SIG-M5 treated with dmso at 0.1 percent for 504 hours (cell line): ENCODE data around the gene RPL22L1.
"Not testable (repeated sequence)": the region's sequence is repeated elsewhere in the genome, so short reads cannot be mapped to it uniquely, and the experiment has no call there.

ENCODE experiments used
- DNase-seq: peaks from one replicate; lab custom pipeline; 2025; ENCODE audit not compliant: unreplicated experiment; lab: John Stamatoyannopoulos, UW

Gene RPL22L1

DNA sequence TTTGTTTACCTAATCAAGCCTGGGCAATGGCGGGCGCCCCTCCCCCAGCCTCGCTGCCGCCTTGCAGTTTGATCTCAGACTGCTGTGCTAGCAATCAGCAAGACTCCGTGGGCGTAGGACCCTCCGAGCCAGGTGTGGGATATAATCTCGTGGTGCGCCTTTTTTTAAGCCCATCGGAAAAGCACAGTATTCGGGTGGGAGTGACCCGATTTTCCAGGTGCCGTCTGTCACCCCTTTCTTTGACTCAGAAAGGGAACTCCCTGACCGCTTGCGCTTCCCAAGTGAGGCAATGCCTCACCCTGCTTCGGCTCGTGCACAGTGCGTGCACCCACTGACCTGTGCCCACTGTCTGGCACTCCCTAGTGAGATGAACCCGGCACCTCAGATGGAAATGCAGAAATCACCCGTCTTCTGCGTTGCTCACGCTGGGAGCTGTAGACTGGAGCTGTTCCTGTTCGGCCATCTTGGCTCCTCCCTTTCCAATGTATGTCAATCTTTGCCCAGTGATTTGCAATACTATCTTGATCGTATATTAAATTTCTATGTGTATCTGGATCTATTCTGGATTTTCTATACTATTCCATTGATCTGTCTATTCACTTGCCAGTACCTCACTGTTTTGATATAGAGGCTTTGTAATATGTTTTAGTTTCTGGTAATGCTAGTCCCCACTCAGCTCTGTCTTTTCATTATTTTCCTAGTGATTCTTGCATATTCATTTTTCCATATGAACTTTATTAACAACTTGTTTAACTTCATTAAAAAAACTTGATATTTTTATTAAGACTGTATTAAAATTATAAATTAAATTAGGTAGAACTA, 14.3 kb upstream of the RPL22L1 start:
- not testable (repeated sequence) for DNase-seq

DNA sequence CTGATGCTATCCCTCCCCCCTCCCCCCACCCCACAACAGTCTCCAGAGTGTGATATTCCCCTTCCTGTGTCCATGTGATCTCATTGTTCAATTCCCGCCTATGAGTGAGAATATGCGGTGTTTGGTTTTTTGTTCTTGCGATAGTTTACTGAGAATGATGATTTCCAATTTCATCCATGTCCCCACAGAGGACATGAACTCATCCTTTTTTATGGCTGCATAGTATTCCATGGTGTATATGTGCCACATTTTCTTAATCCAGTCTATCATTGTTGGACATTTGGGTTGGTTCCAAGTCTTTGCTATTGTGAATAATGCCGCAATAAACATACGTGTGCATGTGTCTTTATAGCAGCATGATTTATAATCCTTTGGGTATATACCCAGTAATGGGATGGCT, 8.7 kb upstream of the RPL22L1 start:
- DNase-seq, result not testable (repeated sequence)

DNA sequence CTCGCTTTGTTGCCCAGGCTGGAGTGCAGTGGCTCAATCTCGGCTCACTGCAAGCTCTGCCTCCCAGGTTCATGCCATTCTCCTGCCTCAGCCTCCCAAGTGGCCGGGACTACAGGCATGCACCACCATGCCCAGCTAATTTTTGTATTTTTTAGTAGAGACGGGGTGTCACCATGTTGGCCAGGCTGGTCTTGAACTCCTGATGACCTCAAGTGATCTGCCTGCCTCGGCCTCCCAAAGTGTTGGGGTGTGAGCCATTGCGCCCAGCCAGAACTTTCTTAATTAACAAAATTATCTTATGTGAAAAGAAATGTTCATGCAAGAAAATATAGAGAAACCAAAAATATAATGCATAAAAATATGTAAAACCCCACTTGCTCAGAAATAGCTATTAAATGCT, 7.3 kb upstream of the RPL22L1 start:
- not testable (repeated sequence) for DNase-seq

DNA sequence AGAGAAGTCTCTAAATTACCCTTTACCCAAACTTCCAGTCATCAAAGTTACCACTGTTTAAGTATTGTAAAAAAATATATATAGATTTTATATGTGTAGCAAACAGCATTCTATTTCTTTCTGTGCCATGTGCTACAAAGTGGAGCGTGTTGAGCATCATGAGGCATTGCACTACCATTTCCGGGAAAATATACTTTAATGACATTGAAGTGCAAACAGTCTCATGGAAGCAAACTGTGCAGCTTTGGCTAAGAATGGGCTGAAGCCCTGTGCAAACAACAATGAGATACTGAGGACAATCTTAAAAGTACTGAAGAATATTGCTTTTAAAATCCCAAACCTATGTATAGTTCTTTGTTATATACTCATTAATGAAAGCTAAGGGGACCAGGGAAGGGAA, 6.5 kb upstream of the RPL22L1 start:
- no peak for DNase-seq

DNA sequence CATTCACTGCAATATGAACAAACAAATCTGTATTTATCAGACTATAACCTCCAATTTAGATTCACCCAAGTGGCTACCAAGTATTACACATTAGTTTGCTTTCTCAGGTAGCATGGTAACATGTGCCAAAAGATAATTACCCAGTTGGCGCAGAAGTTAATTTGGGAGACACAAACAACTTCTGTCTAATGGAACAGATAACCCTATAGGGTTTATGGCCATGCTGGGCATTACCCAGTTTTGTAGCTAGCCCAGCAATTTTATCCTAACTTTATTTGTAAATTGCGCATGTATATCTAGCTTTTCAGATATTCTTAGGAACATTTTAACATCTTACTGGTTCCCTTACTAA, 780 bp downstream of the RPL22L1 start:
- no peak for DNase-seq

DNA sequence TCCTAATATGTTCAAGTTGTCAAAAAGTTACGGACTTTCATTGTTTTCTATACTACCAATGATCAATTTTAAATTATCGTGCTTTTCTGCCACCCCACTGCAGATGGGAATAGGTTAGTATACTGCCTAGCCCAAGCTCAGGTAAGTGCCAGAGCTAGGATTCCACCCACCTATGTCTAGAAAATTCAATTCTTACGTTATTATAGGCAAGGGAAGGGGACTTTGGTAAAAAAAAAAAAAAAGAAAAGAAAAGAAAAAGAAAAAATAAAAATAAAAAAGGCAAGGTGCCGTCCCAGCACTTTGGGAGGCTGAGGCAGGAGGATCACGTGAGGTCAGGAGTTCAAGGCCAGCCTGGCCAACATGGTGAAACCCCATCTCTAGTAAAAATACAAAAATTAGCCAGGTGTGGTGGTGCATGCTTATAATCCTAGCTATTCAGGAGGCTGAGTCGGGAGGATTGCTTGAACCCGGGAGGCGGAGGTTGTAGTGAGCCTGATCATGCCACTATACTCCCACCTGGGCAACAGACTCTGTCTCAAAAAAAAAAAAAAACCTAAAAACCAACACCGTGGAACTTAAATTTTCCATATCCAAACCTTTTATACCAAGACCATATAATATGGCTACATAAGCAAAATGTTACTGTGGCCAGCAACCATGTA, 1.3 kb downstream of the RPL22L1 start:
- no peak for DNase-seq

DNA sequence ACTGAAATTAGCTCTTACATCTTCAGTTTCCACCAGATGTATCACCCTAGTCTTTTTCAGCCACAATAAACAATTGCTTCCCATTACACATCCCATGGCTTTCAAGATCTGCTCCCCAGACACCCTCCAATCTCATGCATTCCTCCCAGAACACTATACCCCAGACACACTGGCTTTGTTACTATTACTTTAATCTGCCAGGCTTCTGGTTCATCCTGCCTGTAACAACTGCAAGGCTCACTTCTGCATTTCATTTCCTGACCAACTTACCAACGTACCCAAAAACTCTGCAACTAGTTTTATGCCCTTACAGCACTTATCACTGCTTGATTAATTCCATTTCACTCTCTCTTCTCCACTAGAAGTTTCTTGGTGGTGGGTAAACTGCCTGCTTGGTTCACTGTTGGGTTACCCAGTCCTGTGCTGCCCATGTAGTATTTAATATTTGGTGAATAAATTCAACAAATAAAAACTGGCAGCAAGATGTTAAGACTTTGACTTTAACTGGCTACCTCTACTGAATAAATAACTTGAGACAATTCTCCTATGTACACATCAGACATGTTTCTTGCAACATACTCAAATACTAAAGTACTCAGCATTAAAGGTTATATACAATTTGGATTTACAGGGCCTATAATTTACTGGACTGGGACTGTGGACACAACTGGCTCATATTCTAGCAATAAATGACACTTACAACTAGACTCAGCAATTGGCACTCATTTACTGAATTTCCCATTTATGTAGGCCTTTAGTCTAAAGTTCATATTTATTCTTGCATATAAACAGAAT, 2.7 kb downstream of the RPL22L1 start:
- no peak for DNase-seq

DNA sequence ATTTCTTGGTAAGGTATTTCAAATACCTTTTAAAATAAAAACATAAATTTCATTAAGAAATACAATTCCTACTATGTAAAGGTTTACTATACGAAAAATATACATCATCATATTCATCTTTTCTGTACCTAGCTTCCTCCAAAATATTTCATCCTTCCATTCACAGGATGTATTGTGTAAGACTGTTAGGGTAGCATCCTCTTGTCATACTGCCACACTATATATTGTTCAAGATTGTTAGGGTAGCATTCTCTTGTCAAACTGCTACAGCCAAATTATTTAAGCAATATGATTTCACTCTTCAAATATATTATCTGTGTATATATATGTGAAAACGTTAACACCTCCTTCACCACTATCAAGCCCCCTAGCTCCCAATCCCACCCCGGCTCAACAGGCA, 3.5 kb downstream of the RPL22L1 start:
- no peak for DNase-seq

DNA sequence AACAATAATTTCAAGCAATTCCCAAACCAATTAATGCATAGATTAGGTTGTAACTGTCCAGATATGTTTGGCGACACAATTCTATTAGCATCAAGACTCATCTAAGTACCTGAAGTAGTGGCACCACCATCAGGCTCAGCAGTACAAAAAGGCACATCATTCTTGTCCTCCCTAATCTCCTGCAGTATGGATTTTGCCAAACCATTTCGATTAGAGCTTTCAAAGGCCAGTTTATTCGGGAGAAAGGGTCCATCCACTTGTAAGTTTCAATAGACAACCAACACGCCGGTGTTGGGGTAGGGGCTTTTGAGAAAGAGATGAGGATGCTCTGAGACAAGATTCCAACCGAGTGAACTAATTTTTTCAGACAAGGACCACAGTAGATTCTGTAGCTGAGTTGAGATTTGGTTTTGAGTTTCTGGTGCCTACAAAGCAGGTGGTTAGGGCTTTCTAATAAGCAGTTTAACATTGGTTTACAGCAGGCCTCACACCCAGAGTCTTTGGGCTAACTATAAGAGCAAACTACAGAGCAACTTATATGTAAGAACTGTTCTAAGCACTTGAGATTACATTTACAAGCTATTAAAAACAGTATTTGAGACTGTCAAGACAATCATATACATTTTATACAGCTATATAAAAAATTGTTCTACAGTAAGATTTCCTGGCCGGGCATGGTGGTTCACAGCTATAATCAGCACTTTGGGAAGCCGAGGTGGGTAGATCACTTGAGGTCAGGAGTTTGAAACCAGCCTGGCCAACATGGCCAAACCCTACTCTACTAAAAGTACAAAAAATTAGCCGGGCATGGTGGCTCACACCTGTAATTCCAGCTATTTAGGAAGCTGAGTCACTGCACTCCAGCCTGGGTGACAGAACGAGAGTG, 4.5 kb downstream of the RPL22L1 start:
- no peak for DNase-seq

DNA sequence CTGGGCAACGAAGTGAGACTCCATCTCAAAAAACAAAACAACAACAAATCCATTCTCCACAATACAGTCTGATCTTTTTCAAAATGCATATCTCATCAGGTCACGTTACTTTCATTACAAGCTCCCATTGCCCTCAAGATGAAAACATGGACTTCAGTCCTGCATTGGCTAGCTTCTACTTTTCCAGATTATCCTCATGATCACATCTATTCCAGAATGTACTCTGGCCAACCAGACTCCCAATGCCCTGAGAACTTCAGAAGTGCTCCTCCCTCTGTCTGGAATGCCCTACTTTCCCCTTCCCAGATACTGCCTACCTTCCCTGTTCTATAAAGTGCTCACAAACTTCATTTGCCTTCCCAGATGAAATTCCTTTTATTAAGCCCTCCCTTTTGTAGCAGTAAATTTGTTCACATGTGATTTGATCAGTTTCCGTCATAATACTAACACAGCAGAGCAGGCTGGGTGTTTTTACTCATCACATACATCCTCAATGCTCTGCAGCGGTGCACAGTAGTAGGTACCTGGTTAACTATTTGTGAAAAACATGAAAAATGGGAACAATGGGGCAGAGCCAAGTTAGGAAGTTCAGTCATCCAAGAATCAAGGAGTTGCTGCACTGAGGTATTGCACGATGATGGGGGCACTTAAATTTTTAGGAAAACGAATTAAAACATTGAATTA, 5.3 kb downstream of the RPL22L1 start:
- DNase-seq, result no peak

DNA sequence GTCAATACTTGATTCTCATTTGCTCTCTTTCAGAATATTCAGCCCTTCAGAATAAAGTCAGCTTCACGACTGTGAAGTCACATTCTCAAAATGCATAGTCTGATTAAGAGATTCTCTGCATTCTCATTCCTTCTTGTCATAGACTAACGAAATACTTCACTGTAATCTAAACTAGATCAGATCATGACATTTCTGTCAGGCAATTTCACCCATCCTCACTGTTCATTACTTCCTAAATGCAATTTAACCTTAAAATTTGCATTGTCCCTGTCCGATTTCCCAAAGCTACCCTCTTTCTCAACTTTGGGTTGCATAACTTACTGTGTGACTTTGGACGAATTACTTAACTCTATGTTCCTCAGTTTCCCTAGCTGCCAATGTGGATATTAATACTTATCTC, 6.2 kb downstream of the RPL22L1 start:
- peak; percentile 24 for DNase-seq

- no peak for DNase-seq
These were observed 7.2 kb downstream of the RPL22L1 start for GRCh38 chr3:170862618-170863374.

GRCh38 chr3:170858599-170858998, 11.4 kb downstream of the RPL22L1 start:
- DNase-seq, result no peak

- no peak for DNase-seq
These were observed 17.7 kb downstream of the RPL22L1 start for GRCh38 chr3:170852324-170852723.

DNA sequence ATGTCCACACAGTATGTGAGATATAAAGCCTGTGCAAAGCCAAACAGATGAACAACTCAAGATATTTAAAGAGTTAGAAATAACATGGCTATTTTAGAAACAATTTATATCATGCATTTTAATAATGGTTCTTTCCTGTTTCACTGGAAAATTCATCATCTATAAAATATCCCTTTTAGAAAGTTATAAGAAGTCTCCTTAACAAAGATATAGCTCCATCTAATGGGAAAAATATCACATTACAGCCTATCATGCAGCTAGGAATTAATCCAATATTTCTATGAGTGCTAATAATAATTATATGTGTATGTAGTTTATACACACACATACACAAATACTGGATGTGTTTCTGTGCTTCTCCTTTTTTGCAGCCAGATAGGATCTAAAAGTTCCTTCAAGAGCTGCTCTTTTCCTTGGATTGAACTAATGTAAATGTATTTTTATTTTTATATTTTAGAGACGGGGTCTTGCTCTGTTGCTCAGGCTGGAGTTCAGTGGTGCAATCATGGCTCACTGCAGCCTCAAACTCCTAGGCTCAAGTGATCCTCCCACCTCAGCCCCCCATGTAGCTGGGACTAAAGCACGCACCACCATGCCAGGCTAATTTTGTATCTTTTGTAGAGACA, 21.6 kb downstream of the RPL22L1 start:
- DNase-seq, result peak; percentile 51

DNA sequence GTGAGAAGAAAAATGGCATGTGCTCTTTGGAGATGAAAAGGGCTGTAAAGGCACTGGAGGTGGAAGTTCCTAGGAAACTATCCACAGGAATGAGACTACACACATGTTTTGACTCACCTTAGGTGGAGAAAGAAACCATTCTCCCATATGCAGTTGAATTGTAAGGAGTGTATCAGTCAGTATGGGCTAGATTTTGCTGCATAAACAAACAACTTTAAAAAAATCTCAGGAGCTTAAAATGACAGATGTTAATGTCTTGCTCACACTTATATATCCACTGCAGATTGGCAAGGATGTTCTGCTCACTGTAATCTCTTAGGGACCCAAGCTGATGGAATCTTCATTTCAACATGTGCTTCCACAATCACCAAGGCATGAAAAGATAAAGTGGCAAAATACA, 25.6 kb downstream of the RPL22L1 start:
- no peak for DNase-seq

GRCh38 chr3:170840291-170840859, 29.6 kb downstream of the RPL22L1 start:
- DNase-seq, result no peak

DNA sequence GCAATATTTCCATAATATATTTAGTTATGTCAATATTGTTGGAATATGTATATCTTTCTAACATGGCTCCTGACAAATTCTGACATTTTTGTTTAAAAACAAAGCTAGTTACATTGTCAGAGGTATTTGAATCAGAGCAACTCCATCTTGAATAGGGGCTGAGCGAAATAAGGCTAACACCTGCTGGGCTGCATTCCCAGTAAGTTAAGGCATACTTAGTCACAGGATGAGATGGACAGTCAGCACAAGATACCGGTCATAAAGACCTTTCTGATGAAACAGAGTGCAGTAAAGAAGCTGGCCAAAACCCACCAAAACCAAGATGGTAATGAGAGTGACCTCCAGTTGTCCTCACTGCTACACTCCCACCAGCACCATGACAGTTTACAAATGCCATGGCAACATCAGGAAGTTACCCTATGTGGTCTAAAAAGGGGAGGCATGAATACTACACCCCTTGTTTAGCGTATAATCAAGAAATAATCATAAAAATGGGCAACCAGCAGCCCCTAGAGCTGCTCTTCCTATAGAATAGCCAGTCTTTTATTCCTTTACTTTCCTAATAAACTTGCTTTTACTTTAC, 30.4 kb downstream of the RPL22L1 start:
- no peak for DNase-seq
